Measurements from ENCODE around the gene ACYP2.

Gene ACYP2

DNA sequence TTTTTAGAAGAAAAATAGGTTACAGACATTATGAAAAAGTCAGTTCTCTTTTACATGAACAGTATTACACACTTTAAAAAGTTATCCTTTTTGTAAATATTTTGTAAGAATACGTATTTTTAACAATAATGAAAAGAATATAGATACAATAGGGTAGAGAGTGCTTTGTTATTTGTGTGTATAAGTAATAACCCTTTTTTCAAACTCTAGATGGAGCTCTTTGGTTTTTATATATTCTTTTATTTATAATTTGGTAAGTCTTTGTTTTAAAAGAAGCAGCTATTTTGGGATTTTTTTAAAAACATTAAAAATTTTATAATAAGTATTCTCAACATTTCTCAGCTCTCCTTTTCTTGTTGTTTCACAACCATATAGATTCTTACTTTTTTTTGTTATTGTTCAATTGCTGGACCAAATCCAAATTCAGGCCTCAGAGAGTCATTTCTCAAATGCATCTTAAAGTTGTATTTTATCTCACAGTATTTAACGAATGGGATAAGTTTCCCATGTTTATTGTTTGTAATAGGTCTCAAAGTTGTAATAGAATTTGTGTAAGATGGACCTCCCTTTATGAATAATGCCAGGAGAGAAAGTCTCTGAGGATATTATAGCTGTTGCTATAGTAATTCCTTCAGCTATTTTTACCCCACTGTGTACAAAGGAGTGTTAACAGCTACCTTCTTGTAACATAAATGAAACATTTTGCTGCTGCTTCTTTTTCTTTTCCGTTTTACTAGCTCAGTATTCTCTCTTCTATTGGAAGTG lies 46.4 kb downstream of the ACYP2 start:
- no peak for DNase-seq (ENCODE audit: low read depth)

DNA sequence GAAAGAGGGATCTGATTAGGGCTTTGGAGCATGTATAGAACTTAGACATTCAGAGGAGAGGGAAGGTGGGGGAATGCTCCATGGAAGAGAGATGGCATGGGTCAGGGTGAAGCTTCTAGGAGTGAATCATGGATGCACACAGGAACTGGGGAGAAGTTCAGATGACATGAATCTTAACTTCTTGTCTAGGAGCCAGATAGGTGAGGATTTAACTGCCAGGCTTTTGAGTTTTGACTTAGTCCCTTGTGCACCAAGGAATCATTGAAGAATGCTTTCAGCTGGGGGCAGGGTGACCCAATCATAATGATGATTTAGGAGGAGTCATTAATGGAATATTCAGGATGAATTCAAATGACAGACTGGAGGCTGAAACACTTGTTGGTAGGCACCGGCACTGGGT lies 48.7 kb downstream of the ACYP2 start:
- DNase-seq (ENCODE audit: low read depth): no peak

DNA sequence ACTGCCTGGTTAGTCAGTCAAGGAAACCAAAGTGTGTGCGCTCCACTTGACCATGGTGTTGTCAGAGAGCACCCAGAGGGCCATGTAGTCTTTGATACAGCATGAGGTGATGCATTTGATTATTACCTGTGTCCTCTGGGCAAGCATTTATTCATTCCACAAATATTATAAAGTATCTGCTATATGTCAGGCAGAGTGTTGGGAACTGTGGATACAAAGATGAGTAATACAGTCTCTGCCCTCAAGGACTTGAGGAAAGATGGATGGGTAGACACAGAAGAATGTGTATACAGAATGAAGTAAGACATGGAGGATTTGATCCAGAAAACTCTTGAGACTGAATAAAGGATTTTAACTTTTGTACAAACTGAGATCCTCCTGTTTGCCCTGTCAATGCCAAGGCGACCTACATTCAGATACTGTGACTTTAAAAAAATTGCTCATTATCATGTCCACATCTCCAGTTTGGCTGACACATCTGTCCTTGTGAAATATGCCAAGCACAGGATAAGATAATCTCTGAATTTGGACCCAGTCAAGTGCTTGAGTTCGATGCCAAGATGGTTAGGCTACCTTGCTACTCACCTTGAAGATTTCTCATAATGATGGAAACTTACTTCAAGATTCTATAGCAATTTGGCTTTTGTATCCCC lies 50.8 kb downstream of the ACYP2 start:
- DNase-seq (ENCODE audit: low read depth): no peak

DNA sequence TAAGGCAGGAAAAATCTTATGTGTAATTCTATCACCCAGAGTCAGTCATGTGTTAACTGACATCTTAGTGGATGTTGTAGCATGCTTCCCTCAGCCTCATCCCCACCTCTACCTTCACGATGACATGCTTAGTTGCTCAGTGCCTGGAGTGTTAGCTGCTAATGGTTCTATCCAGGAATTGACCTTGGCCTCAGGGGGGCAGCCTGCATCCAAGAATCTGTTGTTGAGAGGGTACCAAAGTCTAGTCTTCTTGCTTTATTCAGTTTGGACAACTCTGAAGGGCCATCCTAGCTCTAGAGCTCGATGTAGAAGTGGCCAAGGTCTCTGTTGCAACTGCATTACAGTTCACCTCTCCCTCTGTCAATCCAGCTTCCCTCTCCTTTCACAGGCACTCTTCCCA lies 61.2 kb downstream of the ACYP2 start:
- peak; percentile 15 for DNase-seq (ENCODE audit: low read depth)

GRCh38 chr2:54183281-54183680 lies 67.9 kb downstream of the ACYP2 start:
- DNase-seq (ENCODE audit: low read depth): no peak

DNA sequence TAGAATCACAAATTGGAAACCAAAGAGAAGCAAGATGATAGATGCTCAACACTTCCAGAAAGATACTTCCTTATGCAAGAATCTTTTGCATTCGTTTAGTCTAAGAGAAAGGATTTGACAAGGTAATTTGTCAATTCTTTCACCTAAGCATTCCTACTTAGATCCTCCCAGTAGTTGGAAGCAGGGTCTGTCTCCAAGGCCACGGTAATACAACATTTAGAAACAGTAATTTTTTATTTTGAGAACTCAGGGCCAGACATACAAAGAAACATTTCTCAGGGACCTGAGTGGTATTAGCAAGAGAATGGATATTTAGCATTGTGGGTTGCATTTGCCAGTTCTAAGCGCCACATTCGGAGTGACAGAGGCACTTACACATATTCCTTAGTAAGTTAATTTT lies 68.6 kb downstream of the ACYP2 start:
- DNase-seq (ENCODE audit: low read depth): no peak

DNA sequence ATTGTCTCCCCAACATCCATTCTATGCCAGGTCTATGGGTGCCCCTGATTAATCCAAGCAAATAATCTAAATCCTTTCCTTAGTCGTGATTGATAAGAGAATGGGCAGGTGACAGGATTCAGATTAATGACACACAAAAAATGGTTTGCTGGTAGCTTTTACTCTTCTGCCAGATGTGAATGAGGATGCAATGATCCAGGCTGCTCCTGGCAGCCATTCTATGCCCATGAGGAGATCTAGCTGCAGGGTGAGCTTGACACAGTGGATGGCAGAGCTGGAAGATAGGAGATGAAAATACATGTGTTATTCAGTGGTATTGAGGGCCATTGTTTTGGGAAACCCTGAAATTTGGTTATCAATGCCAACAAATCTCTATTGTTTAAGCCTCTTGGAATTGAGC lies 69.7 kb downstream of the ACYP2 start:
- no peak for DNase-seq (ENCODE audit: low read depth)

GRCh38 chr2:54187331-54187730 lies 71.9 kb downstream of the ACYP2 start:
- no peak for DNase-seq (ENCODE audit: low read depth)

DNA sequence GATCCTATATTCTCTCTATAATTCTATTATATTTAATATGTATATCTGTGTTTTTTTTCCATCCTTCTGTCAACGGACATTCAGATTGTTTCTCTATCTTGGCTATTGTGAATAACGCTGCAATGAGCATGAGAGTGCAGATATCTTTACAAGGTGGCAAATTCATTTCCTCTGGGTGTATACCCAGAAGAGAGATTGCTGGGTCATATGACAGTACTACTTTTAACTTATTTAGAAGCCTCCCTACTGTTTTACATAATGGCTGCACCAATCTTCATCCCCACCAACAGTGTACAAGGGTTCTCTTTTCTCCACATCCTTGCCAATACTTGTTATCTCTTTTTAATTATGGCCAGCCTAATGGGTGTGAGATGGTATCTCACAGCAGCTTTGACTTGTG lies 74.1 kb downstream of the ACYP2 start:
- no peak for DNase-seq (ENCODE audit: low read depth)

GRCh38 chr2:54191361-54192135 lies 76.1 kb downstream of the ACYP2 start:
- DNase-seq (ENCODE audit: low read depth): no peak

GRCh38 chr2:54194761-54195750 lies 79.6 kb downstream of the ACYP2 start:
- no peak for DNase-seq (ENCODE audit: low read depth)

GRCh38 chr2:54196646-54197045 lies 81.2 kb downstream of the ACYP2 start:
- DNase-seq (ENCODE audit: low read depth): no peak

DNA sequence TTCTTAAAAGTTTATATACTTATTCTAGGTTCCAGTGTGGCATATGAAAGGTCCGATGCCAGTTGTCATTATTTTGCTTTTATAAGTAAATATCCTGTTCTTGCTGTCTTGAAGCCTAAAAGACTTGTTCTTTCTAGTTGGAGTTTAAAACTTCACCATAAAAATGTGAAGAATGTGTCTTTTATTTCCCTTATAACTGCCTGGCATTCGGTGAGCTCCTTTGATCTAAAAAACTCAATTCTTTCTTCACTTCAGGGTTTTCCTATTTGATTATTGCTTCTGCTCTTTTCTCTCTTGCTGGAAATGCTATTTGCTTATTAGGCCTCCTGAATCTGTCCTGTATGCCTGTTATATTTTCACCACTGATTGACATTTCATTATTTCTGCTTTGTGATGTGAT lies 89.1 kb downstream of the ACYP2 start:
- no peak for DNase-seq (ENCODE audit: low read depth)

DNA sequence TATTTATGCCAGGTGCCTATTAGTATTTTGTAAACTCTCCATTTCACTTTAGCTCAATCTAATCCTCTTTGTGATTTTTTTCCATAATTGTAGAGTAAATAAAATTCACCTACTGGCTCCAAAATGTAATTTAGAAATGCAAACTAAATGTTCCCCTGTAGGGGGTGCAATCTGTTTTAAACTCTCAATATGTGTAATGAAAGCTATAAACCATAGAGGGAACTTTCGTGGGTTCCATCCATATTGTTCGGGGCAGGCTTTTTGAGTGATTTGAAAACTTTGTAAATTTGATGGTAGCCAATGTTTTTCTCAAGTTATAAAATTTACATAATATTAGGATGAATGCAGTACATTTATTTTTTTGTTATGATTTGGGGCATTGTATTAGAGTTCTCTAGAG lies 91.2 kb downstream of the ACYP2 start:
- peak; percentile 8 for DNase-seq (ENCODE audit: low read depth)

- DNase-seq (ENCODE audit: low read depth): peak; percentile 45
Observed at GRCh38 chr2:54207666-54208195, 92.3 kb downstream of the ACYP2 start.

- peak; percentile 32 for DNase-seq (ENCODE audit: low read depth)
Observed at GRCh38 chr2:54208364-54209240, 93.2 kb downstream of the ACYP2 start.

DNA sequence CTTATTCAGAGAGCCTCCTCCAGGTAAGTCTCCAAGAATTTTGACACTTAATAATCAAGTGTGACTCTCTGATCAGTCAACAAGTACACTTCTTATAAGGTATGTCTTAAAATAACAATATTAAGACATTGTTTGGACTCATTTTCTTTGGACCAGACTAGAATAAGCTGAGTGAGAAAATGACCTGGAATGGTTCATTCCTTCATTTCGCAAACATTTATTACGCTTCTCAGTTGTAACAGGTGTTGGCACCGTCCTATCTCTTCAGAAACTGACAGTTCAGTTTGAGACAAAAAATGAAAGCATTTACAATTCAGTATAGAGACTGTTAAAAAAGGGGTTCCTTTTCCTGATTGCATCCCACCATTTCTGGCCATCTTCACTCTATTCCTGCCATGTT lies 94.0 kb downstream of the ACYP2 start:
- no peak for DNase-seq (ENCODE audit: low read depth)

- DNase-seq (ENCODE audit: low read depth): peak; percentile 91
Observed at GRCh38 chr2:54212456-54212855, 97.0 kb downstream of the ACYP2 start.

DNA sequence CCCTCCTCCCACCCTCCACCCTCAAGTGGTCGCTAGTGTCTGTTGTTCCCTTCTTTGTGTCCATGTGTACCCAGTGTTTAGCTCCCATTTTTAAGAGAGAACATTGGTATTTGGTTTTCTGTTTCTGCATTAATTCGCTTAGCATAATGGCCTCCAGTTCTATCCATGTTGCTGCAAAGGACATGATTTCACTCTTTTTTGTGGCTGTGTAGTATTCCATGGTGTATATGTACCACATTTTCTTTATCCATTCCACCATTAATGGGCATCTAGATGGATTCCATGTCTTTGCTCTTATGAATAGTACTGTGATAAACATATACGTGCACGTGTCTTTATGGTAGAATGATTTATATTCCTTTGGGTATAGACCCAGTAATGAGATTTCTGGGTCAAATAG lies 97.7 kb downstream of the ACYP2 start:
- no peak for DNase-seq (ENCODE audit: low read depth)

DNA sequence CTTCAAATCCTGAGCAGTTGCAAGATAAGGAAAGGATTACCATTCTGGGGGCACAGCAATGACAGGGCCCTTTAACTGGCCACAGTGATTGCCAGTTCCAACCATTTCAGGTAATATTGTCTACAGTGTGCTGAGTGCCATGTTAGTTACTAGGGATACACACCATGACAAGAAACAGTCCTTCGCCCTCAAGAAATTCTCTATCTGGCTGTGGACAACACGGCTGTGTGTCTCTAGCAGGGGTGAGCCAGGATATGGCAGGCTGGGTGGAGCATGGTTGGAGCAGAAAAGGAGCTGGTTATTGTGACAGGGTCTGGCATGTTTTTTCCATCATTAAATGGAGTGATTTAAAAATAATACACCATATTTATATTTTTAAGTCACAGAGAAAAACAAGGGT lies 109.6 kb downstream of the ACYP2 start:
- DNase-seq (ENCODE audit: low read depth): no peak

DNA sequence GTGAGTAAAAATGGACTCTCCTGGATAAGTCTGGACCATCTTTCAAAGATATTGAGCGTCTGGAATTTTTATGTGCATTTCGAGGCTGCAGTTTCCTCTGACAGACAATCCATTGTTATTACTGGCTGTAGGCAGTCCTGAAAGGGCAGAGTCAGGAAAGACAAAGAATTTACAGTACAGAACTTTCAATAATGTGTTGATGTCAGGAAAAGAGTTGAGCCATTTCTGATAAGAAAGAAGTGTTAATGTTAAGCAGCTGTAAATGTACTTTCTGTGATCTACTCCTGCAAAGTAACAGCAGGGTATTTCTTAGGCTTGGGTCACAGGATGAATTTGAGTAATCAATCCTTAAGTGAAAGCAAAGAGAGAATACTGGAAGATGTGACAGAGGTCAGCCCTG lies 110.8 kb downstream of the ACYP2 start:
- no peak for DNase-seq (ENCODE audit: low read depth)
